ENCODE results near the gene SUMO1. TPM values are rescaled to one million over a fixed set of nuclear protein-coding genes. Genes with fewer than 3 reads are reported as not detected.

Gene SUMO1
- total and polyA plus RNA-seq, 7 donors = 56.2 to 191 (median 90.3) TPM

- intact Hi-C loops (cut with DNase I) = no loop called here
- Histone ChIP-seq H3K4me3 (no peak overlapping the region), H3K27me3 (no peaks in the 10 kb centered on the region), H3K9me3 (no peaks in the 10 kb centered on the region), H3K4me1 (peaks cover 0 to 32% (median 17%) of the 10 kb centered on the region in 4 donors), H3K27ac (no peak overlapping the region), H3K36me3 (no peaks in the 10 kb centered on the region)
- TF ChIP-seq POLR2AphosphoS5 (IDR thresholded peaks at IDR 0.05) = no peak
- TF ChIP-seq EP300 (IDR thresholded peaks at IDR 0.05) = no peak
- no peak for TF ChIP-seq POLR2A (IDR thresholded peaks at IDR 0.05)
- TF ChIP-seq, protein P1, sequence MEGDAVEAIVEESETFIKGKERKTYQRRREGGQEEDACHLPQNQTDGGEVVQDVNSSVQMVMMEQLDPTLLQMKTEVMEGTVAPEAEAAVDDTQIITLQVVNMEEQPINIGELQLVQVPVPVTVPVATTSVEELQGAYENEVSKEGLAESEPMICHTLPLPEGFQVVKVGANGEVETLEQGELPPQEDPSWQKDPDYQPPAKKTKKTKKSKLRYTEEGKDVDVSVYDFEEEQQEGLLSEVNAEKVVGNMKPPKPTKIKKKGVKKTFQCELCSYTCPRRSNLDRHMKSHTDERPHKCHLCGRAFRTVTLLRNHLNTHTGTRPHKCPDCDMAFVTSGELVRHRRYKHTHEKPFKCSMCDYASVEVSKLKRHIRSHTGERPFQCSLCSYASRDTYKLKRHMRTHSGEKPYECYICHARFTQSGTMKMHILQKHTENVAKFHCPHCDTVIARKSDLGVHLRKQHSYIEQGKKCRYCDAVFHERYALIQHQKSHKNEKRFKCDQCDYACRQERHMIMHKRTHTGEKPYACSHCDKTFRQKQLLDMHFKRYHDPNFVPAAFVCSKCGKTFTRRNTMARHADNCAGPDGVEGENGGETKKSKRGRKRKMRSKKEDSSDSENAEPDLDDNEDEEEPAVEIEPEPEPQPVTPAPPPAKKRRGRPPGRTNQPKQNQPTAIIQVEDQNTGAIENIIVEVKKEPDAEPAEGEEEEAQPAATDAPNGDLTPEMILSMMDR (IDR thresholded peaks at IDR 0.05) = no peak
- no peak for DNase-seq
- 84 to 87% methylated on average over 4 of the region's 4 CpGs for WGBS, 2 donors
Observed at GRCh38 chr2:202157211-202157990, 81.0 kb downstream of the SUMO1 start.

Small RNA genes lying within 50 kb of the gene (small RNA-seq; reads per million reads assigned to genes)
- gene AC079354.2 (0 reads per million in 3 donors), gene RF00575 (0 reads per million in 3 donors), gene SNORD70 (83.4 to 303 (median 217) reads per million in 3 donors)

Other genes with a start within 250 kb of the SUMO1 start
- 10 to 100 TPM; 37.9 to 51.2 (median 48.1) TPM for gene FZD7, start 204.7 kb downstream of the SUMO1 start, total RNA-seq
- gene FZD7, start 204.7 kb downstream of the SUMO1 start, polyA plus RNA-seq = 1 to 10 TPM in 2 of 3 donors, under 1 TPM in 1; 0.23 to 9.4 (median 2.4) TPM
- under 1 TPM in 2 of 4 donors, not detected in 2; 0.16 to 0.83 TPM for gene KIAA2012, start 165.3 kb downstream of the SUMO1 start, total RNA-seq
- under 1 TPM in 1 of 3 donors, not detected in 2; 0.04 TPM for gene KIAA2012, start 165.3 kb downstream of the SUMO1 start, polyA plus RNA-seq
- gene NOP58, start 27.2 kb upstream of the SUMO1 start, total RNA-seq = 10 to 100 TPM; 35.9 to 91.1 (median 40.6) TPM
- gene NOP58, start 27.2 kb upstream of the SUMO1 start, polyA plus RNA-seq = 10 to 100 TPM; 15.6 to 55.6 (median 22.0) TPM
- 10 to 100 TPM; 49.9 to 74.9 (median 63.3) TPM for gene BMPR2, start 137.7 kb upstream of the SUMO1 start, total RNA-seq
- gene BMPR2, start 137.7 kb upstream of the SUMO1 start, polyA plus RNA-seq = 1 to 10 TPM; 2.5 to 9.1 (median 4.2) TPM